KMS-11 (cell line): ENCODE data around the gene KCTD2.

ENCODE experiments used
- H2AFZ ChIP-seq: fragments of 200-600 bp; sonication (generic); 2 replicates; pipeline ENCODE4 v1.6.1; 2016; ENCODE audit warnings: antibody characterized with exemption, mixed run types, low read depth
- H3K27ac ChIP-seq: fragments of 200-600 bp; sonication (generic); 2 replicates; pipeline ENCODE4 v1.6.1; 2016; ENCODE audit warnings: mild to moderate bottlenecking, mixed run types
- H3K27me3 ChIP-seq: fragments of 200-600 bp; sonication (generic); 2 replicates; pipeline ENCODE4 v1.6.1; 2017; ENCODE audit warnings: mild to moderate bottlenecking, low read depth, mixed run types, moderate library complexity; ENCODE audit not compliant: insufficient read depth
- H3K36me3 ChIP-seq: fragments of 200-600 bp; sonication (generic); 2 replicates; pipeline ENCODE4 v1.6.1; 2017; ENCODE audit warnings: mild to moderate bottlenecking, mixed run types; ENCODE audit not compliant: insufficient read depth
- H3K4me1 ChIP-seq: fragments of 200-600 bp; sonication (generic); 2 replicates; pipeline ENCODE4 v1.6.1; 2016; ENCODE audit warnings: mild to moderate bottlenecking, low read depth, mixed run types; ENCODE audit not compliant: poor library complexity, severe bottlenecking
- H3K4me2 ChIP-seq: fragments of 200-600 bp; sonication (generic); 2 replicates; pipeline ENCODE4 v1.7.0; 2016; ENCODE audit warnings: mild to moderate bottlenecking, mixed run types
- H3K4me3 ChIP-seq: fragments of 200-600 bp; sonication (generic); IDR thresholded peaks from 2 replicates; pipeline ENCODE4 v1.6.1; 2017; ENCODE audit warnings: low read depth, low read length, mixed read lengths; ENCODE audit not compliant: insufficient read depth
- H3K79me2 ChIP-seq: fragments of 200-600 bp; sonication (generic); 2 replicates; pipeline ENCODE4 v1.6.1; 2016; ENCODE audit warnings: low read depth, mixed run types; ENCODE audit not compliant: insufficient read depth
- H3K9ac ChIP-seq: fragments of 200-600 bp; sonication (generic); 2 replicates; pipeline ENCODE4 v1.6.1; 2016; ENCODE audit warnings: mild to moderate bottlenecking, mixed run types
- H4K20me1 ChIP-seq: fragments of 200-600 bp; sonication (generic); 2 replicates; pipeline ENCODE4 v1.6.1; 2016; ENCODE audit warnings: mild to moderate bottlenecking, mixed run types; ENCODE audit not compliant: insufficient read depth
- TF ChIP-seq, protein P1 (sequence below): fragments of 200-600 bp; sonication (generic); conservative IDR thresholded peaks from 2 replicates; pipeline ENCODE4 v1.6.1; 2017; ENCODE audit warnings: low read depth, mild to moderate bottlenecking, antibody characterized with exemption, low read length, moderate library complexity, mixed read lengths

KCTD2 gene

DNA sequence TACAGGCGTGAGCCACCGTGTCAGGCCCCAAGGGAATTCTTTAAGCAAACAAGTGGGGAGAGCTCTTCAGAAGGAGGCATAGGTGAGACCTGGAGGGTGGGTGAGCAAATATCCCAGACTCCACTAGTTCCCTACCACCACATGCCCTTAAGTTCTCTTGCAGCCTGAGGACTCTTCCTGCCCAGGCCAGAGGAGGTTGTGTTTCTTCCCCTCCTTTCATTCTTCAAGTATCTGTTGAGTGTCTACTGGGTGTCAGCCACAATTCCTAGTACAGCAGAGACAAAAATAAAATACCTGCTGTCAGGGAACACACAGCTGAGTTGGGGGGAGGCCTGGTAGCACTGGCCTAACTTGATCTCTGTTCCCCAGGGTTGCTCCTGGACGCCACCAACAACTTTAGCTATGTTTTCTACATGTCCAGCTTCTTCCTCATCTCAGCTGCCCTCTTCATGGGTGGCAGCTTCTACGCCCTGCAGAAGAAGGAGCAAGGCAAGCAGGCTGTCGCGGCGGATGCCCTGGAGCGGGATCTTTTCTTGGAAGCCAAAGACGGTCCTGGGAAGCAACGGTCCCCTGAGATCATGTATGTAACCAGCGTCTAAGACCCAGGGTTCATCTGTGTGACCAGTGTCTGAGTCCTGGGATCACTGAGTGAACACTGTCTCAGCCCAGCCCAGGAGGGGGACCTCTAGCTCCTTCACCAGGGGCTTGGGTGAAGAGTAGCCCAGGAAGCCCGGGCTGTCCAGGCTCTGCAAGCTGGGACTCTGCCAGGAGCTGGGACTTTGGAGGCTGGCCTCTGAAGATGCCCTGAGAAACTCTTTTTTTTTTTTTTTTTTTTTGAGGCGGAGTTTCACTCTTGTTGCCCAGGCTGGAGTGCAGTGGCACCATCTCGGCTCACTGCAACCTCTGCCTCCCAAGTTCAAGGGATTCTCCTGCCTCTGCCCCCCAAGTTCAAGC, 56.9 kb downstream of the KCTD2 start:
- Histone ChIP-seq H3K36me3 (no peaks in the 10 kb centered on the region), H3K4me2 (no peak overlapping the region), H2AFZ (no peak overlapping the region), H3K27ac (no peak overlapping the region), H3K4me1 (peaks cover 9% of the 10 kb centered on the region), H3K27me3 (peaks cover 7% of the 10 kb centered on the region; the same call in 1 of the 2 replicates), H3K9ac (no peak overlapping the region), H4K20me1 (no peaks in the 10 kb centered on the region), H3K4me3 (no peak overlapping the region), H3K79me2 (no peaks in the 10 kb centered on the region)
- TF ChIP-seq, protein P1, sequence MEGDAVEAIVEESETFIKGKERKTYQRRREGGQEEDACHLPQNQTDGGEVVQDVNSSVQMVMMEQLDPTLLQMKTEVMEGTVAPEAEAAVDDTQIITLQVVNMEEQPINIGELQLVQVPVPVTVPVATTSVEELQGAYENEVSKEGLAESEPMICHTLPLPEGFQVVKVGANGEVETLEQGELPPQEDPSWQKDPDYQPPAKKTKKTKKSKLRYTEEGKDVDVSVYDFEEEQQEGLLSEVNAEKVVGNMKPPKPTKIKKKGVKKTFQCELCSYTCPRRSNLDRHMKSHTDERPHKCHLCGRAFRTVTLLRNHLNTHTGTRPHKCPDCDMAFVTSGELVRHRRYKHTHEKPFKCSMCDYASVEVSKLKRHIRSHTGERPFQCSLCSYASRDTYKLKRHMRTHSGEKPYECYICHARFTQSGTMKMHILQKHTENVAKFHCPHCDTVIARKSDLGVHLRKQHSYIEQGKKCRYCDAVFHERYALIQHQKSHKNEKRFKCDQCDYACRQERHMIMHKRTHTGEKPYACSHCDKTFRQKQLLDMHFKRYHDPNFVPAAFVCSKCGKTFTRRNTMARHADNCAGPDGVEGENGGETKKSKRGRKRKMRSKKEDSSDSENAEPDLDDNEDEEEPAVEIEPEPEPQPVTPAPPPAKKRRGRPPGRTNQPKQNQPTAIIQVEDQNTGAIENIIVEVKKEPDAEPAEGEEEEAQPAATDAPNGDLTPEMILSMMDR, result no peak

DNA sequence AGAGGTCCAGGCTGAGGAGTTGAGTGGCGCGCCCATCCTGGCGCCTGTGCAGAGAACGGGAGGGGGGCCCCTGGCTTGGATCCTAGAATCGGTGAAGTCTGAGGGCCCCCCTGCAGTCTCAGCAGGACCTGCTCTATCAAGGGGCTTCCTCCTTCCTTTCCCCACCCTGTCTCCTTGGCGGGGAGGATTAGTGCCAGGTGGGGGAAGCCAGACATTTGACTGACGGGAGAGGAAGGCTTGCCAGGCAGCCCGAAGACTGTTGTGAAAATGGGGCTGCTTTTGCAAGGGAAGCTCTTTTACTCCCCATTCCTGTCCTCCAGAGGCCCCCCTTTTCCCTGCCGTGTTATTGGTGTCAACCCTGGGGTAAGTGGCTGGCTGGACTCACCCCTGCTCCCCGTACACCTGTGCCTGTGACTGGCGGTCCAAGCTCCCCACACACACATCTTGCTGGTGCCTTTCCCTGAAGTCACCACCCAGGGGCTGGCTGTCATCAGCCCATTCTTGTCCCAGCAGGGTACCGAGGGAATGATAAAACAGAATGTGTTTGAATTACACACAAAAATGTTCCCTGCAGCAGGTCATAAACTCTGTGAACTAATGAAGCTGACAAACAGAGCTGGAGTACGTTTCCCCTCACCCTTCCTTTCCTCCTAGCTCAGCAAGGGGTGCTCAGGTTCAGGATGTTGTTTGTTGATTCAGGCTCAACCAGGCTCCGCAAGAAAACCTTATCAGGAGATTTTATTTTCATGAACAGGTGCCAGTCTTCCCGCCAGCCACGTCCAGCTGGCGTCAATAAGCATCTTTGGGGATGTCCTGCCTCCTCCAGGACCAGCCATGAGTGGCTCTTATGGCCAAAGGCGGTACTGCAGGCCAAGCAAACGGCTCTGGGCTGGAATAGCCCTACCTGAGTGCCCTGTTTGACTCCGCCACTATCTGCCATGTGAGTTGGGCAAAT, 58.4 kb downstream of the KCTD2 start:
- Histone ChIP-seq H3K27ac (no peak overlapping the region), H3K4me2 (no peak overlapping the region)
- TF ChIP-seq, protein P1, result peak; percentile 75

DNA sequence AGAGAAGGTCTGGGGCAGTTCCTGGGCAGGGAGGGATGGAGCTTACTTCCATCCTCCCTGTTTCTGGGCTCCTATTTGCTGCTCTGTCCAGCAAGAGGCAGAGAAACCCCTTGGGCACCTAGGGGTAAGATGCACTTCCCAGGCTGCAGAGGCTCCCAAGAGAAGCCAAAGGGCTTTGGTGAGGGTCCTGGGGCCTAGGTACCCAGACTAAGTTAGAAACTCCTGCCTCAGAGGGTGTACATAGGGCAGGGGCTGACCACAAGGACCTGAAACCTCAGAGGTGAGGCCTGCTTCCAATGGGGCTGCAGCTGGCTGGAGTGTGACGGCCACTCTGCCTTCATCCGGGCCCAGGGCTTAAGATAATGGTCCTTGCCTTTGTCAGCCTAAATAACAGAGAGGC, 61.2 kb downstream of the KCTD2 start:
- H3K79me2 ChIP-seq, result peaks cover 5% of the 10 kb centered on the region; the same call in 1 of the 2 replicates
- no peak overlapping the region for H3K9ac ChIP-seq
- H2AFZ ChIP-seq, result no peak overlapping the region
- TF ChIP-seq, protein P1, result no peak
- no peak overlapping the region for H3K4me3 ChIP-seq
- H4K20me1 ChIP-seq, result no peaks in the 10 kb centered on the region
- H3K4me1 ChIP-seq, result peaks cover 23% of the 10 kb centered on the region
- H3K27ac ChIP-seq, result no peak overlapping the region
- H3K4me2 ChIP-seq, result no peak overlapping the region
- peaks cover 4% of the 10 kb centered on the region; the same call in 1 of the 2 replicates for H3K27me3 ChIP-seq
- no peaks in the 10 kb centered on the region for H3K36me3 ChIP-seq

More for the DNA sequence above, 58.4 kb downstream of the KCTD2 start:
- Histone ChIP-seq H3K79me2 (no peaks in the 10 kb centered on the region), H3K36me3 (no peaks in the 10 kb centered on the region), H3K27me3 (peaks cover 7% of the 10 kb centered on the region; the same call in 1 of the 2 replicates), H3K4me1 (peaks cover 16% of the 10 kb centered on the region), H3K9ac (no peak overlapping the region), H2AFZ (peak overlapping the region; percentile 24; the same call in 1 of the 2 replicates), H3K4me3 (no peak overlapping the region), H4K20me1 (no peaks in the 10 kb centered on the region)

DNA sequence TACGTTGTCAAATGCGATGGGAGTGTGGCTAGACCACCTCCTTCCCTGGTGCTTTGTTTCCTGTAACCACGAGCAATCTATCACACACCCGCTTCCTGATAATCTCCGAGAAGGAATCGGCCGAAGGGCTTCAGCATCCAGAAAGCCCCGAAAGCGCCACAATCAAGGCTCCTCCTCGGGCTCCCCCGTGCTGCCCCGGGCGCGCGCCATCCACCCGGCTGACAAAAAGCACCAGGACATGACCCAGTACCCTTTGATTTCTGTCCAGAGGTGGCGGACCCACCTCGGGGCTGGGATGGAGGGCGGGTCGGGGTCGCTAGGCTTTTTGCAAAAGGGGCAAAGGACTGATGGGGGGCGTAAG, 62.0 kb downstream of the KCTD2 start:
- H4K20me1 ChIP-seq, result no peaks in the 10 kb centered on the region
- peak overlapping the region; percentile 94 for H2AFZ ChIP-seq
- H3K4me1 ChIP-seq, result peaks cover 28% of the 10 kb centered on the region
- no peak overlapping the region for H3K27ac ChIP-seq
- no peak overlapping the region; the same call in 1 of the 2 replicates for H3K9ac ChIP-seq
- peaks cover 3% of the 10 kb centered on the region; the same call in 1 of the 2 replicates for H3K27me3 ChIP-seq
- H3K4me2 ChIP-seq, result peak overlapping the region; percentile 99
- H3K4me3 ChIP-seq, result no peak overlapping the region
- H3K36me3 ChIP-seq, result no peaks in the 10 kb centered on the region
- TF ChIP-seq, protein P1, result no peak
- H3K79me2 ChIP-seq, result peaks cover 5% of the 10 kb centered on the region; the same call in 1 of the 2 replicates
